HG02973 (cell line): ENCODE data around the gene CFAP119.

ENCODE experiments used
- ATAC-seq: cut with Tn5 transposase; IDR thresholded peaks from one replicate; pipeline ENCODE4 v1.9.1; 2021; ENCODE audit warnings: moderate library complexity; ENCODE audit not compliant: unreplicated experiment

The CFAP119 gene

DNA sequence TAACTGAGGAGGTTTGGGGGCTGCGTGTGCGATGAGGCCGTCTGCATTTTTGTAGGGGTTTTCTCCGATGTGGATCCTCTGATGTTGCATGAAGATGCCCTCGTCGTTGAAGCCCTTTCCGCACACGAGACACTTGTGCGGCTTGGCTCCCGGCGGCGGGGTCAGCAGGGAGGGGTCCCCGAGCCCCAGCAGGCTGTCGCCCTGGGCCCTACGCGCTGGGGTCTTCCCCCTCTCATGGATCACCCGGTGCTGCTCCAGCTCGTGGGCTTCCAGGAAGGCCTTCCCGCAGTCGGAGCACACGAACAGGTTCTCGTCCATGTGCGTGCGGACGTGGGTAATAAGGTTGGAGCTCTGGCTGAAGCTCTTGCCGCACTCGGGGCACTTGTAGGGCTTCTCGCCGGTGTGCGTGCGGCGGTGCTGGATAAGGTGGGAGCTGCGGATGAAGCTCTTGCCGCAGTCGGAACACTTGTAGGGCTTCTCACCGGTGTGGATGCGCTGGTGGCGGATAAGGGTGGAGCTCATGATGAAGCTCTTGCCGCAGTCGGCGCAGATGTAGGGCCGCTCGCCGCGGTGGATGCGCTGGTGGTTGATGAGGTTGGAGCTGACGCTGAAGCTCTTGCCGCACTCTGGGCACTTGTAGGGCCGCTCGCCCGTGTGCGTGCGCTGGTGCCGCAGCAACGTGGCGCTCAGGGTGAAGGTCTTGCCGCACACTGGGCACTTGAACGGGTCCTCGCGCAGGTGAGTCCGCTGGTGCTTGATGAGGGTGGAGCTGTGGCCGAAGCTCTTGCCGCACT is 20.8 kb upstream of the CFAP119 start:
- ATAC-seq = no peak

DNA sequence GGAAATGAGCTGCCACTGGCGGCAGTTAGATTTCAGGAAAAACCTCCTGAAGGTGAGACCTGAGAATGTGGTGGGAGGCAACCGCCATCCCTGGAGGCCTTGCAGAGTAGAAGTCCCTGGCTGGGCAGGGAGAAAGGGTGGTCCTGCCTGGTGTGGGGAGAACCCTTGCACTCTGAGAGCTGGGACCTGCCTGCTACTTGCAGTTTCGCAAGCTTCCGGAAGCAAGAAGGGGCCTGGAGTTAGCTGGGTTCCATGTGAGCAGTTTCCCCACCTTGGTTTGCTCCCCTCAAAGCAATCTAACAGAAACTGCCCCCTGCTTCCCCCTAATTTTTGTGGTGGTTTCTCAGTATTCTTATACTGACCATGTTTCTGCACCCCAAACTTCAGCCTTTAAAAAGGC is 18.7 kb upstream of the CFAP119 start:
- no peak for ATAC-seq

GRCh38 chr16:30780021-30780420 is 18.2 kb upstream of the CFAP119 start:
- ATAC-seq = no peak

GRCh38 chr16:30779596-30779995 is 17.7 kb upstream of the CFAP119 start:
- no peak for ATAC-seq

DNA sequence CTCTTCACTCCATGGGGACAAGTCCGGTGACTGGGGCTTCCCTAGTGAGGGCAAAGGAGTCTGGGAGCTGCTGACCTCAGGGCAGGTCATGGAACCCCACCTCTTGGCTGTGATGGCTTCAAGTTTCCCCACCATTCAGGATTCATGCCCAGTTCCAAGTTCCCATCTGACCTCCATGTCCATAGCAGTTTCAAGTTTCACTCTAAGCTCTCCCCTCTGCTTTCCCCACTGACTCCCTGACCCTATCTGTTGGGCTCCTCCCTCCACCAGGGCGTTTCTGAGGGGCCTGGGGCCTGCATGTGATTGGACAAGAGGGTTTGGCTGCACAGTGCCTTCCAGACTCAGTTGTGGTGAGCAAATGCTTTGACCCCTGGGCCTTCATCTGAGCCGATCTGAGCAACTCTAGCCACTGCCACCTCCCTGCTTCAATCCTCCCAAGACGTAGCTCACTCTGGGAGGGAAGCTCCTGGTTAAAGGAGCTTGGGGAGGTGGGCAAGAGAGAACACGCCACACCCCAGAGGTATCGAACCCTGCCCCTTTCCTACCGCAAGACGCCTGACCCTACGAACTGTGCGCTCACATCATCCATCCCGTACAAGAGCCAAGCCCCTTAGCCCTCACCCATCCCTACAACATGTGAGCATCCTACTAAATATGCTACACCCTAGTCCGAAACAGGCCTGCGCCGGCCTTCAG is 16.8 kb upstream of the CFAP119 start:
- no peak for ATAC-seq

DNA sequence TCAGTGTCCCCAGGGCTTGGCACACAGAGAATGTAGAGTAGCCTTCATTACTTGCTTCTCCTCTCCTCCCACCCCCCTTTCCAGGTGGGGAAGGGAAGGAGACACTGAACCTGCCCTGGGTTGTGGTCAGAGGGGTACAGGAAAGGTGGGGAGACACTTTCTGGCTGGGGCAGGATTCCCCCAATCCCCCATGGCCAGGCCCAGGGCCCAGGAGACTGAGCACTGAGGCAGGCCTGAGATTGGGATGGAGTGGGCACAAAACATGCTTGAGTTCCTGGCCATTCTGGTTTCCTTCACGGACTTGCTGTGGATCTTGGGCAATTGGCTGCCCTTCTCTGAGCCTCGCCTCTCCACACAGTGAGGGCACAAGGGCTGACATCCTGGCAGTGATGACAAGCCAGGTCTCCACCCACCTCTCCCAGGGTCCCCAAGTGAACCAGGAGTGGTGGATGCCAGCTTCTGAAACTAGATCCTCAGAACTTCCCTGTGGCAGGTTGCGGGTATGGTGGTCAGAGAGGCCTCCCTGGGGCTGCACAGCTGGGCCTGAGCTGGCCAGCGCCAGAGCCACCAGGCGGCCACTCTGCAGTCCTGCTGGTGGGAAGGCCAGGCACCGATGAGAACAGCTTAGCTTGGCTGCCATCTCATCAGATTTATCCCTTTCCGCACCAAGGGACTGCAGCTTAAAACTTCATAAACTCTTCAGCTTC is 15.9 kb upstream of the CFAP119 start:
- ATAC-seq = no peak

- peak; percentile 55 for ATAC-seq
Observed at GRCh38 chr16:30775392-30776188, 13.7 kb upstream of the CFAP119 start.

GRCh38 chr16:30775131-30775391 is 13.2 kb upstream of the CFAP119 start:
- no peak for ATAC-seq

- no peak for ATAC-seq
Observed at GRCh38 chr16:30774367-30775130, 12.7 kb upstream of the CFAP119 start.

GRCh38 chr16:30773826-30774225 is 12.0 kb upstream of the CFAP119 start:
- ATAC-seq = no peak

DNA sequence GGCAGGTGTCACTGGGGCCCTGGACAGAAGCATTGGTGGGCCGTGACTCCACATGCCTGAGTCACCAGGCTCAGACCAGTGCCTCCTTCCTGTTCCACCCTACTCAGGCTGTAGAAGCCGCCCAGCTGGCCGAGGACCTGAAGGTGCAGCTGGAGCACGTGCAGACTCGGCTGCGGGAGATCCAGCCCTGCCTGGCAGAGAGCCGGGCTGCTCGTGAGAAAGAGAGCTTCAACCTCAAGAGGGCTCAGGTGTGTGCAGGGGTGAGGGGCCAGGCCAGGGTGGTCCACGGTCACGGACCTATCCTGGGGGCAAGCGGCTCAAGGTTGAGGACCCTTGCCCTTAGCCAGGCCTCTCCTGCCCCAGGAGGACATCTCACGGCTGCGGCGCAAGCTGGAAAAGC is 9.9 kb upstream of the CFAP119 start:
- ATAC-seq = no peak

GRCh38 chr16:30769379-30770089 is 7.7 kb upstream of the CFAP119 start:
- ATAC-seq = no peak

DNA sequence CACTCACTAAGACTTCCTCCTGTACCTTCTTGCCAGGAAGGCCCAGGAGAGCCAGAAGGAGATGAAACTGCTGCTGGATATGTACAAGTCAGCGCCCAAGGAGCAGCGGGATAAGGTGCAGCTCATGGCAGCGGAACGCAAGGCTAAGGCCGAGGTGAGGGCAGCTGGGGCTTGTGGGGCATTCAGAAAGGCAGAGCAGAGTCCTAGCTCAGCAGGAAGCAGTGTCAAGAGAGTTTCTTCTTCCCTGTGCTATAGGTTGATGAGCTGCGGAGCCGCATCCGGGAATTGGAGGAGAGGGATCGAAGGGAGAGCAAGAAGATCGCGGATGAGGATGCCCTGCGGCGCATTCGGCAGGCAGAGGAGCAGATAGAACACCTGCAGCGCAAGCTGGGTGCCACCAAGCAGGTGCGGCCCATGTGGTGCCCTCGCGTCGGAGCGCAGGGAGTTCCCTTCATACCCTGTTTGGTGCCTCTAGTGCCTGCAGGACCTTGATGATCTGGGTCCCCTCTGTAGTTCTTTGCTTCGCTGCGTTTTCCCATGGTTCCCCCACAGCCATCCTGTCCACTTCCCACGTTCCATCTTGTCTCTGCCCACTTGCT is 6.8 kb upstream of the CFAP119 start:
- ATAC-seq = no peak

GRCh38 chr16:30767767-30768465 is 6.1 kb upstream of the CFAP119 start:
- ATAC-seq = no peak

GRCh38 chr16:30766933-30767284 is 5.0 kb upstream of the CFAP119 start:
- no peak for ATAC-seq

DNA sequence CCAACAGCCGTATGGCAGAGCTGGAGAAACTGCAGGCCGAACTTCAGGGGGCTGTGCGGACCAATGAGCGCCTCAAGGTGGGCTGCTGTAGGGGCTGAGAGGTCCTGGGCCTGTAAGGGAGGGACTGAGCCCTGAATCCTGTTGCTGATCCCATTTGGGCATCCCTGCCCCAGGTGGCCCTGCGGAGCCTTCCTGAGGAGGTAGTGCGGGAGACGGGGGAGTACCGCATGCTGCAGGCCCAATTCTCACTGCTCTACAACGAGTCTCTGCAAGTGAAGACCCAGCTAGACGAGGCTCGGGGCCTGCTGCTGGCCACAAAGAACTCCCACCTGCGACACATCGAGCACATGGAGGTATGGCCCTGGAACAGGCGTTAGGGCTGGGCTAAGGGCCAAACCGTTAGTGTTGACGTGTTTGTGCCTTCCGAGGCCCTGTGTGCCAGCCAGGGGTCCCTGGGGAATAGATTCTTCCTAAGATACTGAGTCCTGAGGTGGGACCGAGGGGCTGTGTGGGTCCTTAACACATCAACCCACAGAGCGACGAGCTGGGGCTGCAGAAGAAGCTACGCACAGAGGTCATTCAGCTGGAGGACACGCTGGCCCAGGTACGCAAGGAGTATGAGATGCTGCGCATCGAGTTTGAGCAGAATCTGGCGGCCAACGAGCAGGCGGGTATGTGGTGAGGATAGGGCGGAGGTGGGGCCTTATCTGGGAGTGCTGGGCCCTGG is 4.5 kb upstream of the CFAP119 start:
- ATAC-seq = no peak

DNA sequence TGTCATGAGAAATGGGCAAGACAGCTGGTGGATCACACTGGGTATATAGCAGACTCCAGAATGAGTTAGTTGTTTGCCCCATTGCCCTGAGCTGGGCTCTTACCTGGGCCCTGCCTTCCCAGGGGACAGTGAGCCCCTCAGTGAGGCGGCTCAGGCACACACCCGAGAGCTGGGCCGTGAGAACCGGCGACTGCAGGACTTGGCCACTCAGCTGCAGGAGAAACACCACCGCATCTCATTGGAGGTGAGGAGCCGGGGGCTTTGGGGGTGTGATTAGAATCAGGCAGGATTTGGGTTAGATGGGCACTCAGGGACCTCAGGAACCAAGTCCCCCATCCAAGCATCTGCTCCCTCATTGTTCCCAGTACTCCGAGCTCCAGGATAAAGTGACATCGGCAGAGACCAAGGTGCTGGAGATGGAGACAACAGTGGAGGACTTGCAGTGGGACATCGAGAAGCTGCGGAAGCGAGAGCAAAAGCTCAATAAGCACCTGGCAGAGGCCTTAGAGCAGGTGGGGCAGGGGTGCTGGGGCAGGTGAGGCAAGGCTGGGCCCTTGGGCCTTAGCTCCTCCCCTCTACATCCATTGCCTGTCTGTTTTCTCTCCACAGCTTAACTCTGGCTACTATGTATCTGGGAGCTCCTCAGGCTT is 3.1 kb upstream of the CFAP119 start:
- no peak for ATAC-seq

GRCh38 chr16:30764086-30764485 is 2.2 kb upstream of the CFAP119 start:
- ATAC-seq = no peak
